HG02885 (cell line): ENCODE measurements around the gene AFG1L.
"Not testable (repeated sequence)": the region's sequence is repeated elsewhere in the genome, so short reads cannot be mapped to it uniquely, and the experiment has no call there.

Experiments
- ATAC-seq: cut with Tn5 transposase; IDR thresholded peaks from one replicate; pipeline ENCODE4 v1.9.1; 2021; ENCODE audit warnings: mild to moderate bottlenecking; ENCODE audit not compliant: unreplicated experiment, poor library complexity

AFG1L gene

GRCh38 chr6:108446629-108447150 lies 151.8 kb downstream of the AFG1L start:
- no peak for ATAC-seq

- no peak for ATAC-seq
Observed at GRCh38 chr6:108448481-108448880, 153.6 kb downstream of the AFG1L start.

GRCh38 chr6:108449717-108450116 lies 154.9 kb downstream of the AFG1L start:
- not testable (repeated sequence) for ATAC-seq

- ATAC-seq = no peak
Observed at GRCh38 chr6:108451816-108452215, 157.0 kb downstream of the AFG1L start.

DNA sequence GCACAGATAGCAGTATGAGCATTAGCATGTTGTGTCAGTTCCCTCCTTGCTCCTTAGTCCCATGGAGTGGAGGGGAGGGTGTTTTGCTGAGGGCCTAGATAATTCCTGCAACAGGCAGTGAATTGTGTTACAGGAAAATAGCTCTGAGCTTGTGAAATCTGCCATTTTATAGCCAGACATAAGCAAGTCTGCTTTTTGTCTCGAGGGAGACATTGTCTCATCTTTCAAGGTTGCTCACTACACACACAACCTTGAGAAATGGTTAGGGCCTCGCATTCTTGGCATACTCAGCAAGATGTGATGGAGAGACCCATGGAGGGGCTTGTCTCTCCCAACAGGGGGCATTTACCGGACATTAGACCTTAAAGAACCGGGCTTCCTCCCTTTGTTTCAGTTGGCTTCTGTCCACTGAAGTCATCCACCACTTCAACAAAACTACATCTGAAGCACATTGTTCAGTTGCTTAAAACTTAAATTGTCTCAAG lies 157.9 kb downstream of the AFG1L start:
- ATAC-seq = no peak

DNA sequence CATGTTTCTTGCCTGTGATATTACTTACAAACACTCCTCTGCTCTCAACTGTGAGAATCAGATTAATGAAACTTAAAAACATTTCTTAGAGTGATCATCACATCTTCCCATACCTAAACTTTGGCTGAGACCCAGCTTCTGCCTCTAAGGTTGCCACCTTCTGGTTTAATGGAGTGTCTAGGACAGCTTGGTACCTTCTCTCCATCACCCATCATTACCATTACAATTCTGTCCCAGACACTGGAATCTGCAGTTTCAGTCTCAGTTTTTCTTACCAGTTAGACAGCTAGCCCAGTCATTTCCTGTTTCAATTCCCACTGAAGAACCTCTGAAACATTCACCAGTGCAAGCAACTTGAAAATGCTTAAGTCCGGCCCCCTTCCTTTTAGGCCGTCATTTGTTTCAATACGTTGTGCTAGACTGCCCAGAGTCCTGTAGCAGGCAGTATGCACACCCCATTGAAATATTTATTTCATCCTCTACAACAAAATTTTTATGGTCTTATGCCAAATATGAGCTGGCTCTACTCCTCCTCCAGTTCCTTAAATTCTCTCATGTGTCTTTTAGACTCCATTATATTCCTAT lies 158.8 kb downstream of the AFG1L start:
- ATAC-seq = no peak

DNA sequence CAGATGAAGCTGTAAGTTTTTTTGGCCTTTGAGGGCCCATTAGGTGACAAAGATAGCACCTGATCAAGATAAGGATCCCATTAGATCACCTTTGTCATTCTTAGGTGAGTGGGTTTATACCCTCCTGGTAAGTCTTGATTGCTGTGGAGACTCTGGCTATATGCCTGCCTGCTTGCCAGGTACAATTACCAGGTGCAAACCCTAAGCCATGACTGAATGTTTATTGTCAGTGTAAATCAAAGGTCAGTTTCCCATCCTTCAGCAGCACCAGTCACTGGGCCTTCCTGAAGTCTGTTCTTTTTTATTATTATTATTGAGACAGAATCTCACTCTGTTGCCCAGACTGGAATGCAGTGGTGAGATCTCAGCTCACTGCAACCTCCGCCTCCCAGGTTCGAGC lies 159.5 kb downstream of the AFG1L start:
- ATAC-seq = no peak

DNA sequence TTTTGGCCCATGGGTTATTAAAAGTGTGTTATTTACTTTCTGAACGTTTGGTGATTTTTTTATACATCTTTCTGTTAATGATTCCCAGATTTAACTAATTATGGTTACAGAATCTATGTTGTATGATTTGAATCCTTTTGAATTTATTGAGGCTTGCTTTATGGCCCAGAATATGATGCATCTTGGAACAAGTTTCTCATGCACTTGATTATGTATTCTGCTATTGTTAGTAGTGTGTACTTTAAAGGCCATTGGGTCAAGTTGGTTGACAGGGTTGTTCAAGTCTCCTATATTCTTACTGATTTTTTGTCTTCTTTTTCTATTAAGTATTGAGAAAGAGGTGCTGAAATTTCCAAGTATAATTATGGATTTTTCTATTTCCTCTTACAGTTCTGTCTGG lies 160.8 kb downstream of the AFG1L start:
- no peak for ATAC-seq

DNA sequence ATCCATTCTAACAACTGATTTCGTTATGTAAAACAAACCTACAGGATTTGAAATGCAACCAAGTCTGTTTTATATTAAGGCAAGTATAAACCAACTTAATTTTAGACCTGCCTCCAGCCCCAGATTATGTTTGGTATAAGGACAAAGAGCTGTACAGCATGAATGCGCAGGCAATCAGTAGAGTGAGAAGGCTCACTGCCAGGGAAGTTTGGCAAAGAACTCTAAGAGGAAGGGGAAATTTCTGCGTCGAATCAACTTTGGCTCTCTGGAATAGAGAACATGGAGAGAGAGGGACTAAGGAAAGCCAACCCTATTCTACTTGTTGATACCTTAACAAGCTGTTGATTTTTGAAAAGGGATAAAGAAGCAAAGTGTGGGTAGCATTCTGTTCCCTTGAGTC lies 168.9 kb downstream of the AFG1L start:
- ATAC-seq = no peak

- ATAC-seq = no peak
Observed at GRCh38 chr6:108464418-108465097, 169.7 kb downstream of the AFG1L start.

DNA sequence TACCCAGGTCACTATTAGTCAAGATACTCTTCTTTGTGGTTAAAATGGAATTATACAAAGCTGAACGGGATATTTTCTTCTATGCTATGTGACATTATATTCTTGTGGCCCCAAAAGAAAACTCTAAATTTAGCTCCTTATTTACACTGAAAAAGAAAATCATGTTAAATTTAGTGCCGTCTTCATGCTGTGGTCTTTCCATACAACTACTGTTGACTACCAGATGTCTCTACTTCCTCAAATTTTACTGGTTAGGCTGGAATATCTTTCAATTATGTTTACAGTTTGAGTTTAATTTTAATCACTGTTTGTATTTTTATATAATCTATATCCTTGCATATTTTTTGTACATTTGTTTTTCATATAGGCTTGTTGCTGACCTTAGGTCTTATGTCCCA lies 170.2 kb downstream of the AFG1L start:
- ATAC-seq = no peak

DNA sequence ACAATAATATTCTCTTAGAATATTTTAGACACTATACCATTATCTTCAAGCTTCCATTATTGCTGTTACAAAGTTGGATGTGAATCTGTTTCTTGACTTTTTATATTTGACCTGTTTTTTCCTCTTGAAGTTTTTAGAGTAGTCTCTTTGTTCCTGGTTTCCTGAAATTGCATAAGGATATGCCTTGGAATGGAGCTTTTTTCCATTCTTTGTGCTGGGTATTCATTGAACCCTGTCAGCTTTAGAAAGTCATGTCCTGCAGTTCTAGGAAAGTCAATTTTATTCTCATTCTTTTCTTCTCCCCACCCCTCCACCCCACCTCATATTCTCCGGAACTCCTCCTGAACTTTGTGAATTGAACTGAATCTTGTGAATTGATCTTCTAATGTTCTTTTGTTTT lies 173.5 kb downstream of the AFG1L start:
- no peak for ATAC-seq

DNA sequence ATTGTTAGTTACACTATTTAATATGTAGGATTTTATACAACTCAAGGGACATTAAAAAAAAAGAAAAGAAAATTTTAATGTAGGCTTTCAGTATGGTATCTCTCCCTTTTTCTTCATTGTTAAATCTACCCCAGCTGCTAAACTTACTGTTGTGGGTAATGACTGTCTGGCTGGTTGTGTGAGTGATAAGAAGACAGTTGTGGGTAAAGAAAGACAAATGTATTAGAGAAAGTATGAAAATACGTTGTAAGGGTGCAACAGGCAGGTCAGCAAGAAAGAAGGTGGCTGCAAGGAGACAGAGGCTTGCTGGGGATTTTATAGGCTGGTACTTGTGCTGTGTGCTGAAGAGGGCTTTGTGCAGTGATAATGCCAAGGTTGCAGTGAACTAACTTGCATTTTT lies 174.5 kb downstream of the AFG1L start:
- no peak for ATAC-seq

DNA sequence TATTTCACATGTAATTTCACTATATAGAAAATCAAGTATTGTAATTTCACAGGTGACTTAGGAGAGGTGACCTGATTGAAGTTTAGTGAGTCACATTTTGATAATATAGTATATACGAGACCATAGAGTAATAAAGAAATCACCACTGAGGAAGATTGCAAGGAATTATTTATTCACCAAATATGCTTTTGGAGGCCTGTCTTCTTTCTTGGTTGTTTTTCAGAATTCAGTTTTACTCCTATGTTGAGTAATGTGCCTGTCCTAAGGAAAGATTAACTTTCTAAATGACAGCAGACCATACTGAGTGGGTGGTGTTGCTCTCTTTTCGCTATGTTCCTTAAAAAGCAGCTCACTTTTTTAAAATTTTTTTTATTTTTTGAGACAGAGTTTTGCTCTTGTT lies 178.3 kb downstream of the AFG1L start:
- ATAC-seq = no peak

GRCh38 chr6:108476376-108476775 lies 181.5 kb downstream of the AFG1L start:
- ATAC-seq = no peak

DNA sequence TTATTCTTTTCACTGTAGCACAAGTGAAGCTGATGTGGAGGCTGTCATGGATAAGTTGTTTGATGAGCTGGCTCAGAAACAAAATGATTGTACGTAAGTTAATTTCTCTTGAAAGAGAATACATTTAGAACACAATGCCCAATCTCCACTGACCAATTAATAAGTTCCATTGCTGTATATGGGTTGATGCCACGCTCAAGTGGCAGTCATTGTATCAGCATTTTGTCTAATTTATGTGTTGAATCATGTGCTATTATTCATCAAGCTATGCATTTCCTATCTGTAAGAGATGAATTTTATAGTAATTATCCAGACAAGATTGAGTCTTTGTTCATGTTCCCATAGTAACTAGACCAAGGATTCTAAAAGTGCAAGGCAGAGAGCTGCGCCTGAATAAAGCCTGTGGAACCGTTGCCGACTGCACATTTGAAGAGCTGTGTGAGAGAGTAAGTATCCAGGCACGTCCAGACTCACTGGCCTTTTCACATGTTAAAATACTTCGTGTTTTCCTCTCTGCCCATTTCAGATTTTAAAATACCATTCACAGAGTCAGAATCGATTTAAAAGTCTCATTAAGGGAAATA lies 182.1 kb downstream of the AFG1L start:
- ATAC-seq = no peak

GRCh38 chr6:108482559-108482958 lies 187.7 kb downstream of the AFG1L start:
- no peak for ATAC-seq

DNA sequence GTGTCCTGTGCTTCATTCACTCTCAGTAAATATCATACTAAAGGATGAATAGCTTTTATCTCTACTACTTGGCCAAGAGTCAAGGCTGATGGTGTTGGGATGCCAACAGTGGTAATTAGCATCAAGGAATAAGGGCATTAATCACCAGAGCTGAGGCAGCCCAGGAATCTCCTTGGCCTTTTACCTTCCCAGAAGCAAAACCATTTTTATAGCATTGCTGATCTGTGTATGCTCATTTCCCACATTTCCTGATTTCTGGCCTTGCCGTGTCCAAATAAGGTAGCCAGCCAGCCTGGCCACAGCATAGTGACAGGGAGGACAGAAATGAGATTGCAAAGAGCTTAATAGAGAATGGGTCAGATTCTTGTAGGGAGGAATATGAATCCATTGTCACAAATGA lies 189.2 kb downstream of the AFG1L start:
- ATAC-seq = no peak

DNA sequence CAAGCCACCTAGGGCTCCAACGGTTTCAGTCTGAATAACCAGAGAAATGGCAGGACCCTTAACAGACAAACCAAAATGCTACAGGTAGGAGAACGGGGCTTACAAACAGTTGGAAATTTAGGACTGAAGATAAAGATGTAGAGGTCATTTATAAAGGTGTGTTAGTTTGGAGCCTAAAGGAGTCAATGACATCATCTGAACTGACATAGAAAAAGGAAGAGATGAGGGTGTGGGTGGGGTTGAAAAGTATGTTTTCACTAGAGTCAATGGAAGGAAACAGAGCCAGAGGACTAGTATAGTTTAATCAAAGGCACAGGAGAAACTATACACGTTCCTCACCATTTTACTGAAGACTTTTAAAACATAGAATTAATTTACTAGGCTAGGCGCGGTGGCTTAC lies 194.8 kb downstream of the AFG1L start:
- no peak for ATAC-seq

DNA sequence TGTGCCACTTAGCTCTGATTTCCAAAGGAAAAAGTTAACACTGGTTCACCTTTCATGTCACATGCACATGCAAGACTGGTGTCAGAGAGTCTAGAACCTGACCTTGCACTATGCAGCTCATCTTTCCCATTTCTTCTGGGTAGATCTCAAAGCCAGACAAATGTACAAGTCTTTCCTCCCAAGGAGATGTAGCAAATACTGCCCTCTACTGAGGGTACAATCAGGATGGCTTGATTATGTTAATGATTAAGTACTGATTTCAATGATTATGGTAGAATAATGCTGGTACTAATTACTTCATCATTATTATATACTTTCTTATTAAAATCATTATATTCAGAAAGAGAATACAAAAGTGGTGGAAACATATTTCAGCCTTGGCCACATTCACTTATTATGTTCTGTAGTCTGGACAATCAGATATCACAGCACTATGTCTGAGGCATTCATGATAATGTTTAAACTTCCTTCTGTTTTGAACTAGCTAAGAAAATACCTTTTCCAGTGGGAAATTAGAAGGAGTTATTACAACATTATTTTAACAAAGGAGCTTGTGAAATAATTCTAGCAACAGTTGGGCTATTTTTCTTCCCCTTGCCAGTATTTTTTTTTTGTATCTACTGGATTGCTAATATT lies 197.4 kb downstream of the AFG1L start:
- no peak for ATAC-seq

DNA sequence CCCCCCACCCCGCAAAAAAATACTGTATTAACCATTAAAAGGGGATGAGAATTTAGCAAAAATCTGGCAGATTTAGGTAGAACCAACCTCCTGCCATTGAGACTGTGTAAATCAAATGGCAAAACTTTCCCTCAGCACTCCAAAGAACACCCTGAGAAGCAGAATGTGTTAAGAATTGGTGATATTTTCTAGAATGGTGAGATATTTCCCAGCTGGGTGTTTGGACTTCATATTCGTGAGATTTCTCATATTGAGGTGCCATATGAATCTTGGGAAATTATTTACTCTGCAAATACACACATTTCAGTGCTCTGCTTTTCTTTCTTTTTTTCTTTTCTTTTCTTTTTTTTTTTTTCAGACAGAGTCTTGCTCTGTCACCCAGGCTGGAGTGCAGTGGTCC lies 199.6 kb downstream of the AFG1L start:
- no peak for ATAC-seq
